Loucy (cell line): ENCODE measurements around the gene PRDM5.

Source experiments
- H2AFZ ChIP-seq: fragments of 200-600 bp; sonication (generic); 2 replicates; pipeline ENCODE4 v1.6.0; 2016; ENCODE audit warnings: antibody characterized with exemption, mild to moderate bottlenecking, low read length, moderate library complexity
- H3F3A ChIP-seq: fragments of 200-600 bp; 2 replicates; pipeline ENCODE4 v1.6.0; 2016; ENCODE audit warnings: antibody characterized with exemption, low read depth, mild to moderate bottlenecking
- H3K27me3 ChIP-seq: fragments of 200-600 bp; sonication (generic); 2 replicates; pipeline ENCODE4 v1.6.1; 2014; ENCODE audit warnings: low read length, mild to moderate bottlenecking; ENCODE audit not compliant: insufficient read depth, poor library complexity, severe bottlenecking
- H3K36me3 ChIP-seq: fragments of 200-600 bp; sonication (generic); 2 replicates; pipeline ENCODE4 v1.6.1; 2016; ENCODE audit warnings: low read length; ENCODE audit not compliant: insufficient read depth
- H3K4me1 ChIP-seq: fragments of 200-600 bp; sonication (generic); 2 replicates; pipeline ENCODE4 v1.5.1; 2014; ENCODE audit warnings: low read length, mild to moderate bottlenecking; ENCODE audit not compliant: insufficient read depth, poor library complexity, severe bottlenecking
- H3K4me2 ChIP-seq: fragments of 200-600 bp; sonication (generic); 2 replicates; pipeline ENCODE4 v1.6.0; 2014; ENCODE audit warnings: antibody characterized with exemption, low read length, low read depth, mild to moderate bottlenecking; ENCODE audit not compliant: poor library complexity, severe bottlenecking
- H3K4me3 ChIP-seq: fragments of 200-600 bp; sonication (generic); 2 replicates; pipeline ENCODE4 v1.5.1; 2014; ENCODE audit warnings: low read length, mild to moderate bottlenecking, mixed read lengths; ENCODE audit not compliant: poor library complexity, severe bottlenecking
- H3K79me2 ChIP-seq: fragments of 200-600 bp; sonication (generic); 2 replicates; pipeline ENCODE4 v1.6.1; 2014; ENCODE audit warnings: low read length; ENCODE audit not compliant: insufficient read depth
- H3K9ac ChIP-seq: fragments of 200-600 bp; sonication (generic); 2 replicates; pipeline ENCODE4 v1.6.0; 2014; ENCODE audit warnings: mild to moderate bottlenecking, low read depth, low read length, moderate library complexity; ENCODE audit not compliant: poor library complexity, severe bottlenecking
- H3K9me2 ChIP-seq: fragments of 200-600 bp; sonication (generic); replicated peaks from 2 replicates; pipeline ENCODE4 v1.6.1; 2016; ENCODE audit warnings: low read depth, low read length, mixed read lengths
- H3K9me3 ChIP-seq: fragments of 200-600 bp; sonication (generic); 2 replicates; pipeline ENCODE4 v1.6.1; 2014; ENCODE audit warnings: mild to moderate bottlenecking, antibody characterized with exemption, low read length, low read depth; ENCODE audit not compliant: insufficient read depth
- H4K20me1 ChIP-seq: fragments of 200-600 bp; sonication (generic); 2 replicates; pipeline ENCODE4 v1.6.0; 2014; ENCODE audit warnings: antibody characterized with exemption, low read length, mild to moderate bottlenecking; ENCODE audit not compliant: insufficient read depth, poor library complexity, severe bottlenecking
- CTCF ChIP-seq: fragments of 200-600 bp; sonication (generic); conservative IDR thresholded peaks from 2 replicates; pipeline ENCODE4 v1.5.1; 2014; ENCODE audit warnings: mild to moderate bottlenecking, antibody characterized with exemption, low read length
- EZH2phosphoT487 ChIP-seq: fragments of 200-600 bp; IDR thresholded peaks from 2 replicates; pipeline ENCODE4 v1.6.1; 2018; ENCODE audit warnings: antibody characterized with exemption, mild to moderate bottlenecking, moderate library complexity, borderline replicate concordance

The PRDM5 gene

DNA sequence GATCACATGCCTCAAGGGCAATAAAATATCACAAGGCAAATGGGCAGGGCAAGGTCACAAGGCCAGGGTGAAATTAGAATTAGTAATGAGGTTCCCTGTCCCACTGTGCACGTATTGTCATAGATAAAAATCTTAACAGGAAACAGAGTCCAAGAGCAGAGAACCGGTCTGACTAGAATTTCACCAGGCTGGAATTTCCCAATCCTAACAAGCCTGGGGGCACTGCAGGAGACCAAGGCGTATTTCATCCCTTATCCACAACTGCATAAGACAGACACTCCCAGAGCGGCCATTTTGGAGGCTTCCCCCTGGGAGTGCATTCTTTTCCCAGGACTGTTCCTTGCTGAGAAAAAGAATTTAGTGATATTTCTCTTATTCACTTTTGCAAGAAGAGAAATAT is 25.9 kb upstream of the PRDM5 start:
- no peak overlapping the region for H3K9ac ChIP-seq
- H3K36me3 ChIP-seq: no peaks in the 10 kb centered on the region
- no peak overlapping the region for H3K4me3 ChIP-seq
- H3K4me1 ChIP-seq: no peaks in the 10 kb centered on the region
- H3K27me3 ChIP-seq: no peaks in the 10 kb centered on the region
- H4K20me1 ChIP-seq: no peaks in the 10 kb centered on the region
- no peaks in the 10 kb centered on the region for H3F3A ChIP-seq
- H3K79me2 ChIP-seq: no peaks in the 10 kb centered on the region
- no peak overlapping the region for H3K4me2 ChIP-seq
- no peaks in the 10 kb centered on the region for H3K9me2 ChIP-seq
- H2AFZ ChIP-seq: no peak overlapping the region
- TF ChIP-seq EZH2phosphoT487: no peak
- TF ChIP-seq CTCF: no peak
- peaks cover 3% of the 10 kb centered on the region; the same call in 1 of the 2 replicates for H3K9me3 ChIP-seq

- H3K79me2 ChIP-seq: no peaks in the 10 kb centered on the region
- no peaks in the 10 kb centered on the region for H3F3A ChIP-seq
- no peaks in the 10 kb centered on the region for H3K9me3 ChIP-seq
- no peaks in the 10 kb centered on the region for H3K36me3 ChIP-seq
- no peaks in the 10 kb centered on the region for H4K20me1 ChIP-seq
- no peaks in the 10 kb centered on the region for H3K27me3 ChIP-seq
- no peak overlapping the region for H3K9ac ChIP-seq
- H2AFZ ChIP-seq: no peak overlapping the region
- no peaks in the 10 kb centered on the region for H3K4me1 ChIP-seq
- no peak for TF ChIP-seq EZH2phosphoT487
- TF ChIP-seq CTCF: no peak
- no peak overlapping the region for H3K4me3 ChIP-seq
- no peaks in the 10 kb centered on the region for H3K9me2 ChIP-seq
- H3K4me2 ChIP-seq: no peak overlapping the region
Observed at GRCh38 chr4:120942776-120943175, 20.2 kb upstream of the PRDM5 start.

DNA sequence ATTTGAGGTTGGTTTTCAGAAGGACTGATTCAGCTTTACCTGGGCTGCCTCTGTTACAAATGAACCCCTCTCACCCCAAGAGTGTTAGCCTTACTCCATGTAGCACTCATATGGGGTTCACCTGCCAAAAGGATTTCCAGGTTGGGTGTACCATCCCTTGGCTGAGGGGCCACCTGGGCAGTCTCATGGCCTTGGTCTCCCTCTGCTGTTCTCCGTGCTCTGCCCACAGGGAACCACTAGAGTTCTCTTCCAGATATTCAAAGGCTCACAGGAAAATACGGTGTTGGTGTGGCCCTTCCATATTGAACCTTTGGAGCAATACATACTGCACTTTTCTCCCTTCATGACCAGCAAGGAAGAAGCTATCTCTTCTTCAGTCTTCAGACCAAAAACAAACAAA is 18.0 kb upstream of the PRDM5 start:
- H3K4me1 ChIP-seq: no peaks in the 10 kb centered on the region
- no peaks in the 10 kb centered on the region for H3K9me2 ChIP-seq
- no peaks in the 10 kb centered on the region for H3K79me2 ChIP-seq
- no peaks in the 10 kb centered on the region for H3K9me3 ChIP-seq
- H4K20me1 ChIP-seq: no peaks in the 10 kb centered on the region
- no peaks in the 10 kb centered on the region for H3F3A ChIP-seq
- no peaks in the 10 kb centered on the region for H3K27me3 ChIP-seq
- no peak overlapping the region for H3K4me2 ChIP-seq
- H3K9ac ChIP-seq: no peak overlapping the region
- no peaks in the 10 kb centered on the region for H3K36me3 ChIP-seq
- H2AFZ ChIP-seq: no peak overlapping the region
- TF ChIP-seq EZH2phosphoT487 (no peak), CTCF (no peak)
- no peak overlapping the region for H3K4me3 ChIP-seq
